Activated naive CD4-positive, alpha-beta T cell (primary cell): ENCODE results near the gene LBR.
A peak's percentile ranks its signal among the peaks of the same experiment; 100 is the strongest.
"Not testable (repeated sequence)": the region's sequence is repeated elsewhere in the genome, so short reads cannot be mapped to it uniquely, and the experiment has no call there.

ENCODE experiments used
- DNase-seq, 4 experiments: peaks; one replicate each; lab custom pipeline; 2025; lab: John Stamatoyannopoulos, UW

Gene LBR

GRCh38 chr1:225427235-225428067 lies at the start of gene LBR:
LBR (minus strand) TSS chr1:225428038; CDS start chr1:225424075, 3,963 bp downstream.
- peak in 1 of 4 experiments; percentile 56 for DNase-seq

GRCh38 chr1:225477296-225477911 lies 49.6 kb upstream of the LBR start:
- no peak for DNase-seq

DNA sequence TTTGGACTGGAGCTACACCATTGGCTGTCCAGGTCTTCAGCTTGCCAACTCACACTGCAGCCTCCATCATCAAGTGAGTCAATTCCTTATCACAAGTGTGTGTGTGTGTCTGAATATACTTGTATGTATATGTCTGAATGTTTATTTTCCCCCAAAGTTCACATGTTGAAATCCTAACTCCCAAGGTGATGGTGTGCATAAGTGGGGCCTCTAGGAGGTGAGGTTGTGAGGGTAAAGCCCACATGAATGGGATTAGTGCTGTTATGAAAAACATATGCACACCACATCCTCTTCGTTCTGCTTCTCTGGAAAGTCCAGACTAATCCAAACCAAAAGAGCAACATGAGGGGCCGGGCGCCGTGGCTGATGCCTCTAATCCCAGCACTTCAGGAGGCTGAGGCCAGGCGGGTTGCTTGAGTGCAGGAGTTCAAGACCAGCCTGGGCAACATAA lies 48.7 kb upstream of the LBR start:
- no peak for DNase-seq

GRCh38 chr1:225476100-225476511 lies 48.3 kb upstream of the LBR start:
- DNase-seq: no peak

DNA sequence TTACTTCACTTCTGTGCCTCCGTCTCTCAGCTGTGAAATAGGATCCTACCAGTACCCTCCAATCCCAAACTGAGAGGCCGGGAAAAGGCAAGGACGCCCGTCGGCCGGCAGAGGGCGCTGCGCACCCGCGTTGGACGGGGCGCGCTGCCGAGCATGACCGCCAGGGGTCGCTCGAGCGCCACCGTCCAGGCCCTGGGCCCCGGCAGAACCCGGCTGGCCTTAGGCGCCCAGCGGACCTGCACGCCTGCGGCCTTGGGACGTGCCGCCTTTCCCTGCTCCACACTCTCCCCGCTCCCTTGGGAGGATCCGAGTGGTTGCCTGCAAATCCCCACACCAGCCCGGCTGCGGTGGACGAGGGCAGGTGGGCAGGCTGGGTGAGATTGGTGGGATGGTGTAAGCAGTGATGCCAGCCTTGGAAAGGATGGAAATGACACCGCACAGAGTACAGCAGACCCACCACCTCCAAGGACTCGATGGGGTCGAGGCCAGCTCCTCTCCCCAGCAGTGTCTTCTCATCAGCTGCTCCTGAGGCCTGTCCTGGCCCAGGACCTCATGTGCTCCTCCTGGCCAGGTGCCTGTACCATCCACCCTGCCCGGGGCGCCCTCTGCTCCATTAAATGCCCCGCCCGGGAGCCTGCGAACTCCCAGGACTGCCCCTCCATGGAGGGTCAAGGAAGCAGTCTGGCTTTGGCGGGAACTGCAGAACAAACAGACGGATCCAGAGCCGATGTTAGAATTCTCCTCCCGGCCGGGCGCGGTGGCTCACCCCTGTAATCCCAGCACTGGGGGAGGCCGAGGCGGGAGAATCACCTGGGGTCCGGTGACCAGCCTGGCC lies 47.4 kb upstream of the LBR start:
- DNase-seq: peak; percentile 26 to 67 (median 42)

DNA sequence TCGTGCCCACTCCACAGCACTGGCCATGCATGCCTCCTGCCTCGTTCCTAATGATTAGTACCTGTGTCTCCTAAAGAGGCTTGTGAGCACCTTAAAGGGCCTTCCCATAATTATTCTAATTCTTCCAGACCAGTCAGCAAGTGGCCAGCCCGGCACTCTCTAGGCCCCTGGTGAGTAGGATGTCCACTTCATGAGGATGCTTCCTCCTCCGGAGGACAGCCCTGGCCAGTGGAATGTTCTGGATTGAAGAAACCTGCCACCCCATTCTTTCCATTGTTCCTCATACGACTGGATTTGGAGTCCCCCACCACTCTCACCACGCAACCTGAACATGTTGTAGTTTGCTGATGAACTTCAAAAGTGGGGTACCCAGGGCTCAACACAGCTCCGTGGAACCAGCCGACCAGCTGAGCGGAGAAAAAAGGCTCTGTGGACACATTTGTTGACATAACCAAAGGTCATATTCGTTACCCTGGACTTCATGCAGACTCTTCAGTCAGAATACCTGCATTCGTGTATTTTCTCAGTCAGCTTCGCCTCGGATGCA lies 46.7 kb upstream of the LBR start:
- DNase-seq: no peak

- not testable (repeated sequence) for DNase-seq
Measured at GRCh38 chr1:225473676-225474438, 46.0 kb upstream of the LBR start.

GRCh38 chr1:225473266-225473665 lies 45.4 kb upstream of the LBR start:
- peak in 1 of 4 experiments; percentile 8 for DNase-seq

- DNase-seq: no peak
Measured at GRCh38 chr1:225471453-225472301, 43.8 kb upstream of the LBR start.

DNA sequence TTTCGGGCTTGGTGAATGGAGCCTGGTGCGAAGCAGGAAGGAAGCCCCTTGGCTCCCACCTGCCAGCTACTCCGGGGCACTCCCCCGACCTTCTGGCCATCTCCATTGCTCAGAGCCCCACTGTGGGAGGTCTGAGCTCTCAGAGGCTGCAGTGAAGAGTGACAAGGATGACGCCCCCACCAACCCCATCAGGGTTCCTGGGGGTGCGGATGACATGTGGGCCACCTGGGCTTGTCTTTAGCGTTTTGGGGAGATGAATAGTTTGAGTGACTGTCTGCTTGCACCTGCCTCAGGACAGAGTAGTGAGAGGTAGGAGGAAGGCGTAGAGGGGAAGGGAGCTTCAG lies 43.2 kb upstream of the LBR start:
- DNase-seq: no peak

- DNase-seq: no peak
Measured at GRCh38 chr1:225470211-225471108, 42.6 kb upstream of the LBR start.

- no peak for DNase-seq
Measured at GRCh38 chr1:225469051-225469450, 41.2 kb upstream of the LBR start.

- no peak for DNase-seq
Measured at GRCh38 chr1:225468270-225469020, 40.6 kb upstream of the LBR start.

GRCh38 chr1:225467193-225468020 lies 39.6 kb upstream of the LBR start:
- peak; percentile 32 to 70 (median 50) for DNase-seq

DNA sequence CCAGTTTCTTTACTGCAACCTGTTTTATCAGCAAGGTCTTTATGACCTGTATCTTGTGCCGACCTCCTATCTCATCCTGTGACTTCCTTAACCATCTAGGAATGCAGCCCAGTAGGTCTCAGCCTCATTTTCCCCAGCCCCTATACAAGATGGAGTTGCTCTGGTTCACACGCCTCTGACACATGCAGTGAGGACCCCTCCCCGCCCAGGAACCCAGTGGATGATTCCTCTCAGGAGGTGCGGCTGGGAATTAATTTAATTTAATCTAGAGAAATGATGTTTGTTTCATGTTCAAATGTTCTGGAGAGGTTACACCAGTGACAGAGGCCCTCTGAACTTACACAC lies 39.0 kb upstream of the LBR start:
- no peak for DNase-seq

- DNase-seq: no peak
Measured at GRCh38 chr1:225465793-225466517, 38.1 kb upstream of the LBR start.
